K562 treated with DMSO at 1 percent for 48 hours (cell line): ENCODE results near the gene FRAT1. TPM values are rescaled to one million over a fixed set of nuclear protein-coding genes. Genes with fewer than 3 reads are reported as not detected.

ENCODE experiments used
- total RNA-seq: library from RNA; unstranded; fragments of 300-600 nt; gene quantifications from 2 replicates; pipeline ENCODE4 v1.2.3, GENCODE V29; 2022; ENCODE audit warnings: low replicate concordance; ENCODE audit errors: extremely low read depth

Gene FRAT1
- total RNA-seq = not detected in 2 replicates

GRCh38 chr10:97318772-97319651, at the start of gene FRAT1:
TSS of gene FRAT1 (plus strand) at chr10:97319271. CDS start at chr10:97319454, 183 bp downstream.

GRCh38 chr10:97292097-97292861, 26.8 kb upstream of the FRAT1 start, which contains the start of gene ARHGAP19:
TSS of gene ARHGAP19 (minus strand) at chr10:97292637. CDS start at chr10:97292627, 10 bp downstream.

GRCh38 chr10:97334370-97335175, 15.5 kb downstream of the FRAT1 start, which contains the start of gene FRAT2:
TSS of gene FRAT2 (minus strand) at chr10:97334729. CDS start at chr10:97334572, 157 bp downstream.

Other genes with a start within 250 kb of the FRAT1 start
- not detected in 2 replicates for gene SLIT1, start 133.3 kb upstream of the FRAT1 start, total RNA-seq
- not detected in 2 replicates for gene ARHGAP19, start 26.6 kb upstream of the FRAT1 start, total RNA-seq
- not detected in 2 replicates for gene FRAT2, start 15.5 kb downstream of the FRAT1 start, total RNA-seq
- gene RRP12, start 82.1 kb downstream of the FRAT1 start, total RNA-seq = not detected in 2 replicates
- 259 TPM in 1 of 2 replicates, not detected in the other for gene PGAM1, start 106.9 kb downstream of the FRAT1 start, total RNA-seq
- not detected in 2 replicates for gene EXOSC1, start 126.7 kb downstream of the FRAT1 start, total RNA-seq
- gene ZDHHC16, start 126.9 kb downstream of the FRAT1 start, total RNA-seq = not detected in 2 replicates
- gene MMS19, start 179.2 kb downstream of the FRAT1 start, total RNA-seq = not detected in 2 replicates
- gene UBTD1, start 179.7 kb downstream of the FRAT1 start, total RNA-seq = not detected in 2 replicates